HEK293 (cell line): Measurements from ENCODE around the gene ZNF319.

Experiments used
- ZNF114 ChIP-seq: fragments of 450-650 bp; formaldehyde crosslinking; IDR thresholded peaks from 2 replicates; pipeline ENCODE4 v1.5.0; 2017; ENCODE audit warnings: missing biosample characterization, missing genetic modification characterization
- ZNF140 ChIP-seq: fragments of 450-650 bp; formaldehyde crosslinking; IDR thresholded peaks from 2 replicates; pipeline ENCODE4 v1.5.1; 2016; ENCODE audit warnings: missing biosample characterization, missing genetic modification characterization
- ZNF221 ChIP-seq: fragments of 450-650 bp; formaldehyde crosslinking; IDR thresholded peaks from 2 replicates; pipeline ENCODE4 v1.5.1; 2017; ENCODE audit warnings: missing biosample characterization, missing genetic modification characterization, borderline replicate concordance
- ZSCAN30 ChIP-seq: fragments of 450-650 bp; IDR thresholded peaks from 2 replicates; pipeline ENCODE4 v1.5.1; 2018; ENCODE audit warnings: missing biosample characterization, mild to moderate bottlenecking, missing genetic modification characterization, moderate library complexity
- TF ChIP-seq, protein P1 (sequence below): fragments of 450-650 bp; formaldehyde crosslinking; IDR thresholded peaks from 2 replicates; pipeline ENCODE4 v1.5.1; 2017; ENCODE audit warnings: missing biosample characterization, mild to moderate bottlenecking, missing genetic modification characterization, moderate library complexity

DNA sequence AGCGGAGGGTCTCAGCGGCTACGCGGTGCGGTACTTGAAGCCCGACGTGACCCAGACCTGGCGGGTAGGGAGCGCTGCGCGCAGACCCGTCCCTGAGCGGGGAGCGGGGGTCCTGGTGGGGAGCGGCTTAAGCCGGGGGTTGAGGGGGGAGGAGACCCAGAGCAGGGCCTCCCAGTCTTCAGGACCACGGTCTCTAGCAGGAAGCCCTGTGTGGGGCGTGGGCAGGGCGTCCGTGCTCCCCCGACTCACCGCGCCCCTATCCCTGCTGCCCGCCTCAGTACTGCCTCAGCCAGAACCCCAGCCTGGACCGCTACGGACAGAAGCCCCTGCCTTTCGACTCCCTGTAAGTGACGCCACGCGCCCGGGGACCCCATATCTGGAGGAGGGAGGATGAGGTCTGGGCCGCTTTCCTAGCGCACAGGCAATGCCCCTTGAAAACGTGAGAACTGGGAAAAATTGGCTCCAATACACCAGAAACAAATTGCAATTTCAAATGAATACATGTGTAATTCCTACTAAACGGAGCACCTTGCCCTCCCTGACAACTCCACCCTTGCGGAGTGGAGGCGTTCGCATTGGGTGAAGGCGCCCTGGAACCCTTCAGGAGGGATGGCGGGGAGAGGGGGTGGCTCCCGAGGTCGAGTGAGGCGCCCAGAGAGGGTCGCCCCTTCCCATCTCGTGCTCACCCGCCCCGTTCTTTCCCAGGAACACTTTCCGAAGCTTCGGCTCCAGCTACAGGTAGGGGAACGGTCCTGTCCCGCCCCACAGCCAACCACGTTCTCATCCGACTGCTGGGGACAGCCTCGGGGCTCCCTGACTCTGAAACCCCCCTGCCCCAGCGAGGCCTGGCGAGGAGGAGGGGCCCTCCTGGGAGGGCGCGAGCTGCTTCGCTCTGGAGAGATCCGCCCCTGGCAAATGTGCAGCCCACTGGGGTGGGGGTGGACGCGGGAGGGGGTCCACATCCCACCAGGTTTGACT is 15.0 kb downstream of the ZNF319 start:
- TF ChIP-seq ZNF140 (tag by site-specific recombination) (no peak), ZNF114 (tag by site-specific recombination) (no peak), ZSCAN30 (tag by site-specific recombination) (no peak), ZNF221 (tag by site-specific recombination) (no peak)
- TF ChIP-seq, protein P1, sequence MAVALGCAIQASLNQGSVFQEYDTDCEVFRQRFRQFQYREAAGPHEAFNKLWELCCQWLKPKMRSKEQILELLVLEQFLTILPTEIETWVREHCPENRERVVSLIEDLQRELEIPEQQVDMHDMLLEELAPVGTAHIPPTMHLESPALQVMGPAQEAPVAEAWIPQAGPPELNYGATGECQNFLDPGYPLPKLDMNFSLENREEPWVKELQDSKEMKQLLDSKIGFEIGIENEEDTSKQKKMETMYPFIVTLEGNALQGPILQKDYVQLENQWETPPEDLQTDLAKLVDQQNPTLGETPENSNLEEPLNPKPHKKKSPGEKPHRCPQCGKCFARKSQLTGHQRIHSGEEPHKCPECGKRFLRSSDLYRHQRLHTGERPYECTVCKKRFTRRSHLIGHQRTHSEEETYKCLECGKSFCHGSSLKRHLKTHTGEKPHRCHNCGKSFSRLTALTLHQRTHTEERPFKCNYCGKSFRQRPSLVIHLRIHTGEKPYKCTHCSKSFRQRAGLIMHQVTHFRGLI (tag by site-specific recombination), result no peak
